Left lung (tissue), 10 donors: ENCODE data around the gene HIVEP2. TPM values are rescaled to one million over a fixed set of nuclear protein-coding genes. Genes with fewer than 3 reads are reported as not detected.
A peak's percentile ranks its signal among the peaks of the same experiment; 100 is the strongest.

Source experiments
- ATAC-seq: fragments of 200-7000 bp; cut with Tn5 transposase; one replicate; pipeline ENCODE4 v1.9.1; 2020; ENCODE audit warnings: moderate library complexity
- DNase-seq, 4 donors: peaks; one replicate each; pipeline ENCODE4 v3.0.0-alpha.2; 2013 to 2020
- H3K27ac ChIP-seq, 2 donors: fragments of 200-600 bp; sonication (generic) in 1 of 2; one replicate each; pipeline versions ENCODE4 v1.5.0 to v1.8.0; 2020 to 2021
- H3K27me3 ChIP-seq, 2 donors: fragments of 200-600 bp; sonication (generic) in 1 of 2; one replicate each; pipeline versions ENCODE4 v1.5.0 to v1.8.0; 2020 to 2021
- H3K36me3 ChIP-seq, 2 donors: fragments of 200-600 bp; sonication (generic) in 1 of 2; one replicate each; pipeline versions ENCODE4 v1.5.0 to v1.8.0; 2020 to 2021
- H3K4me1 ChIP-seq, 2 donors: fragments of 200-600 bp; one replicate each; pipeline ENCODE4 v1.8.0; 2021
- H3K4me3 ChIP-seq, 2 donors: fragments of 200-600 bp; sonication (generic) in 1 of 2; one replicate each; pipeline versions ENCODE4 v1.5.0 to v1.8.0; 2020 to 2021; ENCODE audit warnings: mild to moderate bottlenecking in 1 of 2
- H3K9me3 ChIP-seq, 2 donors: fragments of 200-600 bp; sonication (generic) in 1 of 2; one replicate each; pipeline versions ENCODE4 v1.5.0 to v1.8.0; 2020 to 2021
- CTCF ChIP-seq, 2 donors: fragments of 200-600 bp; sonication (generic) in 1 of 2; IDR thresholded peaks; one replicate each; pipeline versions ENCODE4 v1.5.0 to v1.8.0; 2021; ENCODE audit warnings: antibody characterized with exemption in 2 of 2
- intact Hi-C, 2 donors: fragments of 100-400 bp; cut with DNase I; formaldehyde crosslinking; loops; one replicate each; pipeline versions ENCODE4 v1.11.2 to v1.14.2; 2022
- polyA plus RNA-seq, 6 donors: library from polyadenylated mRNA; unstranded; fragments of 120-200 nt; gene quantifications; one replicate each; pipeline ENCODE4 v1.2.1, GENCODE V29; 2013; ENCODE audit not compliant: insufficient read length in 6 of 6
- total RNA-seq, 2 donors: library from RNA; stranded (reverse); fragmentation: NEBNext Ultra II Directional; extraction: Animal tissue kit (Norgen Biotek cat#: 25700); gene quantifications; one replicate each; pipeline ENCODE4 v1.2.1, GENCODE V29; 2021
- donor health status: DM: no; HTN: yes; CAD: no.
- donor health status: DM: no; HTN: no; CAD: no.

HIVEP2 gene
- total and polyA plus RNA-seq, 8 donors, result 11.5 to 16.6 (median 13.1) TPM

GRCh38 chr6:142887517-142887916, 57.5 kb downstream of the HIVEP2 start:
- H3K27me3 ChIP-seq, result no peaks in the 10 kb centered on the region
- DNase-seq (no peak), ATAC-seq (no peak)
- no peaks in the 10 kb centered on the region for H3K36me3 ChIP-seq
- no peak overlapping the region for H3K27ac ChIP-seq
- intact Hi-C loops, result no loop called here
- H3K4me3 ChIP-seq, result no peak overlapping the region
- peaks cover 8 to 37% of the 10 kb centered on the region in 2 donors for H3K4me1 ChIP-seq
- H3K9me3 ChIP-seq, result no peaks in the 10 kb centered on the region
- no peak for TF ChIP-seq CTCF (IDR thresholded peaks at IDR 0.05)

- peak in 1 of 2 donors; percentile 29 for TF ChIP-seq CTCF (IDR thresholded peaks at IDR 0.05)
- Histone ChIP-seq H3K36me3 (no peaks in the 10 kb centered on the region), H3K4me3 (no peak overlapping the region), H3K27me3 (no peaks in the 10 kb centered on the region), H3K27ac (no peak overlapping the region), H3K9me3 (no peaks in the 10 kb centered on the region), H3K4me1 (peaks cover 8 to 37% of the 10 kb centered on the region in 2 donors)
- DNase-seq, result peak in 1 of 4 donors; percentile 59
- ATAC-seq, result peak; percentile 58
- intact Hi-C loops, result no loop called here
These were observed 58.4 kb downstream of the HIVEP2 start for GRCh38 chr6:142886431-142887170.

GRCh38 chr6:142885182-142885867, 59.7 kb downstream of the HIVEP2 start:
- TF ChIP-seq CTCF (IDR thresholded peaks at IDR 0.05), result no peak
- intact Hi-C loops, result no loop called here
- DNase-seq (peak in 3 of 4 donors; percentile 28 to 78 (median 62)), ATAC-seq (peak; percentile 93)
- Histone ChIP-seq H3K27ac (peak overlapping the region; percentile 45 to 51), H3K4me1 (peaks cover 8 to 37% of the 10 kb centered on the region in 2 donors), H3K36me3 (no peaks in the 10 kb centered on the region), H3K4me3 (peak overlapping the region; percentile 8 to 9), H3K27me3 (no peaks in the 10 kb centered on the region), H3K9me3 (no peaks in the 10 kb centered on the region)

GRCh38 chr6:142884214-142885035, 60.6 kb downstream of the HIVEP2 start:
- no peak for TF ChIP-seq CTCF (IDR thresholded peaks at IDR 0.05)
- Histone ChIP-seq H3K27ac (peak overlapping the region; percentile 45 to 51), H3K9me3 (no peaks in the 10 kb centered on the region), H3K36me3 (no peaks in the 10 kb centered on the region), H3K4me1 (peaks cover 8 to 37% of the 10 kb centered on the region in 2 donors), H3K4me3 (peak overlapping the region; percentile 8 to 9), H3K27me3 (no peaks in the 10 kb centered on the region)
- no peak for ATAC-seq
- intact Hi-C loops, result no loop called here
- no peak for DNase-seq
